ENCODE results near the gene LEP.

- TF ChIP-seq CTCF (conservative IDR thresholded peaks at IDR 0.05) = no peak
- no peak for TF ChIP-seq ZFX (IDR thresholded peaks at IDR 0.05)
Observed at GRCh38 chr7:128206747-128207500, 34.2 kb upstream of the LEP start.

Measured in C4-2B (cell line).